Measurements from ENCODE around the gene RALGAPA1. TPM values are rescaled to one million over a fixed set of nuclear protein-coding genes. Genes with fewer than 3 reads are reported as not detected.
"Not testable (repeated sequence)": the region's sequence is repeated elsewhere in the genome, so short reads cannot be mapped to it uniquely, and the experiment has no call there.

RALGAPA1 gene
- total and polyA plus RNA-seq, 2 experiments from 2014 or later, result 19.2 to 41.6 TPM

DNA sequence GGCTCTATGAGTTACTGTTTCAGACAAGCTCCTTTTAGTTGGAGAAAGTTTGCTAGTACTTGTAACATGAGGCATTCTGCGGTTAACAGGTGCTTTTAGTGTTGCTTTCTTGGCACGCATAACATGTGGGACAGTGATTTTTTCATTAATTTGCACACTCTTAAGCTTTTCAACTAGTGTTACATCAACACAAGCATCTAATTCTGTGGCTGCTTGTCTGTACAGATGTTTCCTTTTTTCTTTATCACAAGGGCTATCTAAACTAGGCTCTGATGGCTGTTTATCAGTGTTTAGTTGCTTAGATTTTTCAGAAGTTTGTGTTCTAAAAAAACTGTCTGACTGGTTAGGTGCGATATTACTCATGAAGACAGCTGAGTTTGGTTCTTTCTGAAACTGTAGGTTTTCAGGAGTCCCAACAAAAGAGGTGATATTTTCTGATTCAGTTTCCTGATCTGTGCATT is 120.1 kb downstream of the RALGAPA1 start:
- 96% methylated on average over 3 of the region's 3 CpGs for WGBS (ENCODE audit: low lambda C conversion rate, missing lambda C conversion rate)
- Histone ChIP-seq H3K27ac (no peak overlapping the region), H3K4me3 (no peak overlapping the region), H3K4me1 (ENCODE audit: insufficient read depth) (no peaks in the 10 kb centered on the region), H3K27me3 (no peaks in the 10 kb centered on the region), H3K36me3 (replicated peaks; ENCODE audit: insufficient read depth, low read depth) (no peaks in the 10 kb centered on the region), H3K4me2 (no peak overlapping the region), H3K79me2 (no peaks in the 10 kb centered on the region), H3K9me3 (ENCODE audit: low read depth) (no peaks in the 10 kb centered on the region), H3K9me2 (replicated peaks; ENCODE audit: insufficient read depth) (no peaks in the 10 kb centered on the region), H2AFZ (no peak overlapping the region), H4K20me1 (ENCODE audit: insufficient read depth, poor library complexity, severe bottlenecking) (no peaks in the 10 kb centered on the region)
- TF ChIP-seq EZH2phosphoT487 (IDR thresholded peaks at IDR 0.05; ENCODE audit: low read depth, severe bottlenecking, unreplicated experiment) (no peak), EZH2 (IDR thresholded peaks at IDR 0.05; ENCODE audit: borderline replicate concordance) (no peak)
- TF ChIP-seq, protein P1, sequence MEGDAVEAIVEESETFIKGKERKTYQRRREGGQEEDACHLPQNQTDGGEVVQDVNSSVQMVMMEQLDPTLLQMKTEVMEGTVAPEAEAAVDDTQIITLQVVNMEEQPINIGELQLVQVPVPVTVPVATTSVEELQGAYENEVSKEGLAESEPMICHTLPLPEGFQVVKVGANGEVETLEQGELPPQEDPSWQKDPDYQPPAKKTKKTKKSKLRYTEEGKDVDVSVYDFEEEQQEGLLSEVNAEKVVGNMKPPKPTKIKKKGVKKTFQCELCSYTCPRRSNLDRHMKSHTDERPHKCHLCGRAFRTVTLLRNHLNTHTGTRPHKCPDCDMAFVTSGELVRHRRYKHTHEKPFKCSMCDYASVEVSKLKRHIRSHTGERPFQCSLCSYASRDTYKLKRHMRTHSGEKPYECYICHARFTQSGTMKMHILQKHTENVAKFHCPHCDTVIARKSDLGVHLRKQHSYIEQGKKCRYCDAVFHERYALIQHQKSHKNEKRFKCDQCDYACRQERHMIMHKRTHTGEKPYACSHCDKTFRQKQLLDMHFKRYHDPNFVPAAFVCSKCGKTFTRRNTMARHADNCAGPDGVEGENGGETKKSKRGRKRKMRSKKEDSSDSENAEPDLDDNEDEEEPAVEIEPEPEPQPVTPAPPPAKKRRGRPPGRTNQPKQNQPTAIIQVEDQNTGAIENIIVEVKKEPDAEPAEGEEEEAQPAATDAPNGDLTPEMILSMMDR (IDR thresholded peaks at IDR 0.05; ENCODE audit: poor library complexity), result no peak
- DNase-seq (ENCODE audit: low spot score), result no peak

DNA sequence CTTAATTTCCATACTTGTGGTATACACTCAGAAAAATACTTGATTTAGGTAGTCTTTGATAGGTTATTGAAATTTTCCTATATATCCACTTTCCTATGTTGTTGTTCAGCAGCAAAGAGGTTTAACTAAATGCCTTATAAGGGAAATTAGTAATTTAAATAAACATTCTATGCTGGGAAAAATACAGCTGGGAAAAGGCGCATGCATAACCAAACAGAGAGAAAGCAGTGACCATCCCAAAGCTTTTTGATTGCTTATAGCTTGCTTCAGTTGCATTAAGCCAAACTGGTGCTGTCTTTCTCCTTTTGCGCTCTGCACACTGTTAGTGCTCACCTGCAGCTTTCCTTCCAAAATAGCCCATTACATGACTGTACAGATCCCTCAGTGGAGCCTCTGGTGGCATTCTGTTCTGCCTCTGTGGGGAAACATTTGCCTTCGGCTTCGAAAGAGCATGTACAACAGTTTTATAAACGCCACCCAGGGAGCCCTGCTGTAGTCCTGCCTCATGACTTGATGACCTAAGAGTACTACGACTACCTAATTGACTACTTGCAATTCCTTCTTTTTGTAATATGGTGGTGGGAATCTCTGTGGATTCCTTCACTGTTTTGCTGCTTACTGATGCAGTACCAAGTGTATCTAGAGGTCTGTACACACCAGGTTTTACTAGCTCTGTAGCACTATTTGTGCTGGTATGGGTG is 120.8 kb downstream of the RALGAPA1 start:
- Histone ChIP-seq H4K20me1 (ENCODE audit: insufficient read depth, poor library complexity, severe bottlenecking) (no peaks in the 10 kb centered on the region), H2AFZ (no peak overlapping the region), H3K4me1 (ENCODE audit: insufficient read depth) (no peaks in the 10 kb centered on the region), H3K9me2 (replicated peaks; ENCODE audit: insufficient read depth) (no peaks in the 10 kb centered on the region), H3K9me3 (ENCODE audit: low read depth) (no peaks in the 10 kb centered on the region), H3K27me3 (no peaks in the 10 kb centered on the region), H3K27ac (no peak overlapping the region), H3K79me2 (no peaks in the 10 kb centered on the region), H3K4me2 (no peak overlapping the region), H3K4me3 (no peak overlapping the region), H3K36me3 (replicated peaks; ENCODE audit: insufficient read depth, low read depth) (no peaks in the 10 kb centered on the region)
- no peak for DNase-seq (ENCODE audit: low spot score)
- TF ChIP-seq EZH2phosphoT487 (IDR thresholded peaks at IDR 0.05; ENCODE audit: low read depth, severe bottlenecking, unreplicated experiment) (no peak), EZH2 (IDR thresholded peaks at IDR 0.05; ENCODE audit: borderline replicate concordance) (no peak)
- TF ChIP-seq, protein P1 (IDR thresholded peaks at IDR 0.05; ENCODE audit: poor library complexity), result no peak
- WGBS (ENCODE audit: low lambda C conversion rate, missing lambda C conversion rate), result 90% methylated on average over 6 of the region's 6 CpGs

DNA sequence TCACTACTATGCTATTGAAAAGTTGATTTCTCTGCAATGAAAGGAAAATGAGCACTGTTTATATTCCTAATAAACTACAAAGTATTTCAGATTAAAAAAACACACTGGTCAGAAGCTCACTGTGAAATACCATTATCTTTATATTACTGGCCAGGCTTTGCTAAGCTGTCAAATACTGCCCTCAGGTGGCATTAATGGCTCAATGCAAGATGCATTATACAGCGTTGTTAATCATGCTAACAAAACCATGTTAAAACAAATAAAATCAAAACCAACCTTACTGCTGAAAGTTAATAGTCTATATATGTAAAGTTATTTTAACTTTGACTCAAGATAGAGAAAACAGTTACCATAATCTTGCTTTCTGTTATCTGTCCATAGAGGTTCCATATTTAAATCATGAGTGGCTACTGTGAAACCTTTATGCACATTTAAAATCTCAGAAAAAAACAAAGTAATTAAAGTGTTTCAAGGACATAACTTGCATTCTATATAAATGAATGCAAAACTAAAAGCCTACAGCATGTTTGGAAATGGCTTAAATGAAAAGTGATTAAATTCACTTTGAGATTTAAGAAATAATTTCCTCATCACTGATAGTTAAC is 121.7 kb downstream of the RALGAPA1 start:
- Histone ChIP-seq H3K4me3 (no peak overlapping the region), H3K27ac (no peak overlapping the region), H3K9me2 (replicated peaks; ENCODE audit: insufficient read depth) (no peaks in the 10 kb centered on the region), H4K20me1 (ENCODE audit: insufficient read depth, poor library complexity, severe bottlenecking) (no peaks in the 10 kb centered on the region), H3K36me3 (replicated peaks; ENCODE audit: insufficient read depth, low read depth) (no peaks in the 10 kb centered on the region), H3K79me2 (no peaks in the 10 kb centered on the region), H3K9me3 (ENCODE audit: low read depth) (no peaks in the 10 kb centered on the region), H3K4me1 (ENCODE audit: insufficient read depth) (no peaks in the 10 kb centered on the region), H2AFZ (no peak overlapping the region), H3K27me3 (no peaks in the 10 kb centered on the region), H3K4me2 (no peak overlapping the region)
- DNase-seq (ENCODE audit: low spot score), result peak; percentile 73
- 7% methylated on average over 1 of the region's 1 CpG for WGBS (ENCODE audit: low lambda C conversion rate, missing lambda C conversion rate)
- TF ChIP-seq EZH2 (IDR thresholded peaks at IDR 0.05; ENCODE audit: borderline replicate concordance) (no peak), EZH2phosphoT487 (IDR thresholded peaks at IDR 0.05; ENCODE audit: low read depth, severe bottlenecking, unreplicated experiment) (no peak)
- TF ChIP-seq, protein P1 (IDR thresholded peaks at IDR 0.05; ENCODE audit: poor library complexity), result peak; percentile 82

DNA sequence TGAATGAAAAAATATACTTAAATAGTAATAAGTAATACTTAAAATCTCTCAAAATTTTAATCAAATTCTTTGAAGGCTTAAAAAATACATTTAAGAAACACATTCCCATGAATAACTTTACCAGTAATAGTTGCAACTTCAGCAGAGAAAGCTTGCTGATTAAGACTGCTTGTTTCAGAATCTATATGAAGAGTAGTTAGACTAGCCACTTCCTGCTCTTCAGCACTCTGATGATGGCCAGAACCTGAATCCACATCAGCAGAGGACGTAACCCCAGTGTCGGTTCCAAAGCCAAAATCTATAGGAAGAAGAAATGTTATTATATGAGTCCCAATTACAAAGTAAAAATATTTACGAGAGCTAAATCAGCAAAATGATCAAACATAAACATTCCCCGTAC is 125.4 kb downstream of the RALGAPA1 start:
- H3K79me2 ChIP-seq; H3K4me1 ChIP-seq (ENCODE audit: insufficient read depth); H2AFZ ChIP-seq; H3K4me2 ChIP-seq; H3K4me3 ChIP-seq; H3K27ac ChIP-seq; H3K27me3 ChIP-seq; H3K36me3 ChIP-seq (replicated peaks; ENCODE audit: insufficient read depth, low read depth); DNase-seq (ENCODE audit: low spot score); H3K9me2 ChIP-seq (replicated peaks; ENCODE audit: insufficient read depth); H3K9me3 ChIP-seq (ENCODE audit: low read depth); H4K20me1 ChIP-seq (ENCODE audit: insufficient read depth, poor library complexity, severe bottlenecking): not testable (repeated sequence)
- 62% methylated on average over 4 of the region's 4 CpGs for WGBS (ENCODE audit: low lambda C conversion rate, missing lambda C conversion rate)

Data from hepatocyte (in vitro differentiated cells).